Measurements from ENCODE around the gene ARMC3. TPM values are rescaled to one million over a fixed set of nuclear protein-coding genes. Genes with fewer than 3 reads are reported as not detected.
"Not testable (repeated sequence)": the region's sequence is repeated elsewhere in the genome, so short reads cannot be mapped to it uniquely, and the experiment has no call there.

ARMC3 gene
- total RNA-seq, 1 experiment from 2014 or later: 0.10 TPM

DNA sequence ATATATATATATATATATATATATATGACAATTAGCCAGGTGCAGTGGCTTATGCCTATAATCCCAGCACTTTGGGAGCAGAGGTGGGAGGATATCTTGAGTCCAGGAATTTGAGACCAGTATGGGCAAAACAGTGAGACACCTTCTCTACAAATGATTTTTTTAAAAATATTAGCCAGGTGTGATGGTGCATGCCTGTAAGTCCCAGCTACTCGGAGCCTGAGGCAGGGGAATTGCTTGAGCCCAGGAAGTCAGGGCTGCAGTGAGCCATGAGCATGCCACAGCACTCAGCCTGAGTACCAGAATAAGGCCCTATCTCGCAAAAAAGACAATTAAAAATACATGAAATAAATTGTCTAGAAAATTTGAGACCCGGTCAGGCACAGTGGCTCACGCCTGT is 120.3 kb downstream of the ARMC3 start:
- DNase-seq (ENCODE audit: low read depth): no peak

DNA sequence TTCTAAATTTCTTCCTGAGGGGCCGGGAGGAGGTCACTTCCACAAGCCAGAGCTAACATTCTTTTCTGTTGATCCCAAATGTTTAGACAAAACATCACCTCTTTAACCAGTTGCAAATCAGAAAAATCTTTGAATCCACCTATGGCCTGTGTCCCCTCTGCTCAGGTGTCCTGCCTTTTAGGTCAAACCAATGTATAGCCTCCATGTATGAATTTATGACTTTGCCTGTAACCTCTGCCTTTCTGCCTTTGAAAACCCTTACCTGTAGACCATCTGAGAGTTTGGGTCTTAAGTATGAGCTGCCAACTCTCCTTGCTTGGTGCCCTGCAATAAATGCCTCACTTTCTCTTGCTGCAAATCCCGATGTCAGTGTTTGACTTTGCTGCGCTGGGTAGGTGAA is 123.4 kb downstream of the ARMC3 start:
- DNase-seq (ENCODE audit: low read depth): no peak

DNA sequence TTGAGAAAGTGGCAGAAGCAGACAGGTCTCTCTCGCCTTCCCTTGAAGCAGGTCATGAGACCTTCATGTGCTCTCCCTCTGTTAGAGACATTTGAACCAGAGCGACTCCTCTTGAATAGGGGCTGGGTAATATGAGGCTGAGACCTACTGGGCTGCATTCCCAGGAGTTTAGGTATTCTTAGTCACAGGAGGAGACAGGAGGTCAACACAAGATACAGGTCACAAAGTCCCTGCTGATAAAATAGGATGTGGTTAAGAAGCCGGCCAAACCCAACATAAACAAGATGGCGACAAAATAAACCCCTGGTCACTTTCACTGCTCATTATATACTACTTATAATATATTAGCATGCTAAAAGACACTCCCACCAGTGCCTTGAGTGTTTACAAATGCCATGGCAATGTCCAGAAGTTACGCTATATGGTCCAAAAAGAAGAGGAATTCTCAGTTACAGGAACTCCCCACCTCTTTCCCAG is 124.0 kb downstream of the ARMC3 start:
- peak; percentile 12 for DNase-seq (ENCODE audit: low read depth)

DNA sequence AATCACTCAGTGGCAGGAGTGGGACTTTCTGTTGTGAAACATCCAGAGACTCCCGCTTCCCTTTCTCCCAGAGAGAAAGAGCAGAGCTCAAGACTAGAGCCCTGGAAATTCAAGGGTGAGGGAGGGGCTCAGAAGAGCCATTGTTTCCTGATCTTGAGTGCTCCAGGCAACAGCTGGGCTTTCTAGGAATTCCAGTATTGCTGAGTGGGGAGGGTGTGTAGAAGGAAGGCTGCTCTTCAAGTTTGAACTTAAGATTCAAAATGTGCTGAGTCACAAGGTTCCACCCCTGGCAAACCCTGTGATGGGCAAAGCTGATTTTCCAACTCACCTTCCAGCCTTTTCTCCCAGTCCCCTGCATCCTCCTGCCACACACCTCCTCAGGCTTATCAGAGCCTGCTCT is 125.2 kb downstream of the ARMC3 start:
- DNase-seq (ENCODE audit: low read depth): no peak

DNA sequence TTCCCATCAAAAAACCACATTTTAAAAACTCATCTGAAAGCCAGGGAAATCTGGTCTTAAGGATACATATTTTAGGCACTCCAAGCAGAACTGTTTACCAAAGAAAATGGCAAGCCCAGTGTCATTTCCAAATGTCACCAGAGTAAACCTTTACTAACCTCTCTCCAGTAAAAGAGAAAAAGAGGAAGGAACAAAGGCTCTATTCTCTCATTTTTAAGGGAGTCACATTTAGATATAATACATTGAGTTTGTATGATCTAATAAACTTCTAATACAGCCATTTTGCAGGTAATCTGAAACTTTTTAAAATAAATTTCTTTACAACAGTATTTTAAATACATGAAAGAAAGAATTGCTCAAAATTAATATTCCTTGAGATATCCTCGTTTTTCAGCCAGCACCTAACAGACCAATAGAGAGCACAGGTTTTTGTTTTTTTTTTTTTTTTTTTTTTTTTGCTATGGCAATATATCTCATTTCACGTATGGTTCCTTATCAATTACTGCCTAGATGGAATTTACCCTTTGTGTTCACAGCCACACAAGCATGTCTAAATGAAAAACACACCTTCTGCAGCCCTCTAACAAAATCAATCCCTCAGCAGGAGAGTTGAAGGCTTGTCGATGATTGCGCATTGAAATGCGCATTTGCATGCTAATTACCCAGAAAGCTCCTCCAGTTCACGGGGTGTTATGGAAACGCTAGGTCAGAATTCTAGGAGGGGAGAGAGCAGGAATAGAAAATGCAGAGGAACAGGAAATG is 127.8 kb downstream of the ARMC3 start:
- DNase-seq (ENCODE audit: low read depth): no peak

DNA sequence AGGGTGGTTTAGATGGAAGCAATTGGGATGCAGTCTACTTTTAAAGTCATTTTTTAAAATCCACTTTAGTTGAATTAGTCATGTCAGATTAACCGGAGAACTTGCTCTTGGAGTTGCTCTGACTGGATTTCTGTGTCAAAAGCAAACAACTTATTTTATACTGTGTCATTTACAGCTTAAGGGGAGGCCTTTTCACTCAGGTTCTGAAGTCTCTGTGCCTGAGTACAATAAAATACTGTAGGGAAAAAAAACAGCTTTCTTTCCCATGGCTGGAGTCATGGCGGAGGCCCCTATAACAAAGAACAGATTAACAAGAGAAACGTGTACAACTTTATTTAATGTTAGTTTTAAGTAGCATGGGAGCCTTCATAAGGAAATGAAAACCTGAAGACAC is 128.3 kb downstream of the ARMC3 start:
- DNase-seq (ENCODE audit: low read depth): no peak

DNA sequence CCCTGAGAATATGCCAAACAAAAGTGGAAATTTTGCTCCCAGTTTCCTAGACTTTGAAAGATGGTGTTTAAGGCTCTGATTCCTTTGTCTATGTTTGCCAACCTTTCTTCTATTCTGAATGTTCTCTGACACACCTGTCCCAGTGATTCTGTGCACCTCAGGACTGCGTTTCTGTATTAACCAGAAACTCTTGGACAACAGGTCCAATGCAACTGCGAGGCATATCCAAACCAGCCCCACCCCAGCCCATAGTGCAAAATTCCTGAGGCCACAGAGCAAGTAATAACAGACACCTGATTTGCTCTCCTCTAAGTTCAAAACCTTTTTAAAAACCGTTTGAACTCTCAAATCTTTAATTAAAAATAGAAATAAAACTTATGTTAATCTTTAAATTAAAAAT is 130.5 kb downstream of the ARMC3 start:
- DNase-seq (ENCODE audit: low read depth): no peak

DNA sequence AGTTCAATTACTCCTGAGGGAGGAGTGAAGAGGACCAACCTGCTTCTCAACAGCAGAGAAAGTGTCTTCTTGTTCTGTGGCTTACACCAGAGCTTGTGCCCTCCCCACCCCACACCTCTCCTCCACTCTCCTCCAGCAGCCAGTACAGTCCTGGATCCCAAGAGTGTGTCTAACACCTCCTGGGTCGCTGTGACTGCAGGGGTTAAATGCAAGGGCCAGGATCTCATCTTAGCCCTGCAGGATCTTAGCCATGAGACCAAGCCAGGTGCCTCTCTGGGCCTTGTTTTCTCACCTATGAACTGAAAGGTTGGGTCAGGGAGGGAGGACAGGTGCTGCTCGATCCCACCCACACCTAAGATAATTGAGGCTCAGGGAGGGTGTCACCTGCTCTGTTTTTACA is 133.1 kb downstream of the ARMC3 start:
- DNase-seq (ENCODE audit: low read depth): no peak

DNA sequence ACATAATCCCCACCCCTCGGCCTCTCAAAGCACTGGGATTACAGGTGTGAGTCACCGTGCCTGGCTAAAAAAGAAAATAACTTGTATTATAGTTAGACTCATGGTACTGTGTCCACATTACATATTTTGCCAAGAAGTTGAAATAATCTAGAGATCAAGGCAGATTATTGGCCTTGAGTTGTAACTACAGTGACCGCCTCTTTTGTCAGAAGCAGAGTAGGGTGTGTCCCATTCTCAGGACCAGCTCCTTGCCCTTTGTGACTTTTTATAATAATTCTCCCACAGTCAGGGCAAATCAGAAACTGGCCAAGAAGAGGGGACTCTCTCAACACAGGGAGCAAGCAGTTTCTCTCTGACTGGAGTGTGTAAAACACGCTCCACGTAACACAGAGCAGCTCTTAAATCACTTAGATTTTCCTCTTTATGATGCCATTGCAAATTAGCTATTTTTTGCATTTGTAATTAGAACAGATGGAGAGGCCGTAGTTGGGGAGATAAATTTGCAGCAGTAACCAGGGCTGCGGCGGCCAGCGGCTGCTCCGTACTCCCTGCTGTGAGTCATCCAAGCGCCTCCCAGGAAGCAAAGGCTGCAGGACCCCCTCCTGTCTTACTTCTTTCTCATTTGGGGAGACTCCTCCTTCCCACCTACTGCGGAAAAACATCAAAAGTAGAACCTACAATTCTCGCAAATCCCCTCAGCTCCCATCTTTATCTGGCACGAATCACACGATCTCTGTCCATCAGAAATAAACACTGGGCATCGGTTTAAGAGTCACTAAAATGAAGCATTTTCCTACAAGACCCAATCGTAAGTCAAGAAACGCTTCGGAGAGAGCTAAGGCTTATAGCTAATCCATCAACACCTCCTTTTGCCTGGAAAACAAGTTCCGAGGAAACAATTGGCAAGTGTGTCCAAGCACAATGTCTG is 135.5 kb downstream of the ARMC3 start:
- peak; percentile 22 for DNase-seq (ENCODE audit: low read depth)

DNA sequence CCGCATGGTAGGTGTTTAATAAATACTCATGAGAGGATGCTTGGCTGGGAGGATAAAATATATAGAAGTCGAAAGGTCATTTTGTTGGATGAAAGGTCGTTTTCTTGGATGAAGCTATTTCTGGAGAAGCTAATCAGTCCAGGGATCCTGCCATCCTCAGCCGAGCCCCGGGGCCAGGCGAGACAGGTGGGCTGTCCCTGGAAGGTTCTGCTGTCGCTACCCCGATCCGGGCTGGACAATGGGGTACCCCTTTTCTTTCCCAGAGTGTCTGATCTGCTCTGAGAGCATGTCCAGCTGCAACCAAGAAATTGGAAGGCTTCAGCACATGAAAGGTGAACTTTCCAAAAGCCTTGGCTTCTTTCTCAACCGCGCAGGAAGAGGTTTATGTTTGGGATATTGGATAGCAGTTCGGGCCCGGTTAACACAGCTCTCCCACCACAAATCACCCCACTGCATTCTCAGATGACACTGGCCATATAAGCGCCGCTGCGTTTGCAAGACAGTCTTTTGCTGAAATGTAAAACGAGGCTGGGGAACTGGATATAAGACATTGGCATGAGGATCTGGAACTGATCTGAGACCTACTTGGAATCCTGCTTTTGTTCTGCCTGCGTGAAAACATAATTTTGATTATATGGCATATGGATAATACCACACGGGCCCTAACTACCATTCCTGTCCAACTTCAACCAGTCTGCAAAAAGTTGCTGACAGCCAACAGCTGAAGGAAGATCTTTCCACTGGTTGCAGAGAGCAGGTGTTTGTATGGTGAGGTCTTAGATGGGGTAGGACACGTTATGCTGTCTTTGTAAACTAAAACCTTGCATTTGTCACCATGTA is 136.3 kb downstream of the ARMC3 start:
- DNase-seq (ENCODE audit: low read depth): no peak

DNA sequence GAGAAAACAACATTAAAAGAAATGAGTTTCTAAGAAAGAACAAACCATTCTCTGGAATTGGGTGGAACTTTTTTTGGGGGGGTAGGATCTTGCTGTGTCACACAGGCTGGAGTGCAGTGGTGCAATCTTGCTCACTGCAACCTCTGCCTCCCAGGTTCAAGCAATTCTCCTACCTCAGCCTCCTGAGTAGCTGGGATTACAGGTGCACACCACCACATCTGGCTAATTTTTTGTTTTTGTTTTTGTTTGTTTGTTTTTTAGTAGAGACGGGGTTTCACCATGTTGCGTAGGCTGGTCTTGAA is 136.9 kb downstream of the ARMC3 start:
- DNase-seq (ENCODE audit: low read depth): not testable (repeated sequence)

DNA sequence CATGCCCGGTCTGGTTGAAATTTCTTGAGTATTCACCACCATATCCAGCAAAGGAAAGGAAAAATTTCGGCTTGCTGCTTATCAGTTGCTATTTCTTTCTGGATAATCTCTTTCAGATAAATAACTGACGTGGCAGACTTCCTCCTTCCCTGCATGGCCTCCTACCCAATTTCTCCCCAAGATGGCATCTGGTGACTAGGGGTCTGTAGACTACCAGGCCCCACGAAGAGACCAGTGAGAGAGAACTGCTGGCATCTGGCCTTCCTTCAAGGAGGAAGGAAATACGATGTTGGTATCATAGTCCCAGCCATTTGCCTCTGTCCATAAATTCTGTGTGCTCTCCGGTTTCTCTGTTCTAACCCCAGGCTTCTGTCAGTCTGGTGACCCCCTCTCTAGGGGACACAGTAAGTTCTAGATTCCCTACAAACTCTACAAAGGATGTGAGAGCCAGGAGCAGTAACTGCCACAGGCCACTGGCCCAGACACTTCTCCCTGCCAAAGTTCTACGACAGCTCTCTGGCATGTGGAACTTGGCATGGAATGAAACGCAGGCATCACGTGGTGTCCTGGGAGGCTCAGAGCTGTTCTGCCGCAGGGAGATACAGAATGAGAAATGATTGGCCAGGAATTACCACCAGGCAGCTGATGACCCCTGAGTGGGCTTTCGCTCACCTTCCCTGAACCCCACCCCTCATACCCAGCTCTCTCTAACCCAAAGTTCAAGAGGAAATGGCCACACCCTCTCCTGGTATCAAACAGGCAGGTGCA is 137.5 kb downstream of the ARMC3 start:
- peak; percentile 63 for DNase-seq (ENCODE audit: low read depth)

DNA sequence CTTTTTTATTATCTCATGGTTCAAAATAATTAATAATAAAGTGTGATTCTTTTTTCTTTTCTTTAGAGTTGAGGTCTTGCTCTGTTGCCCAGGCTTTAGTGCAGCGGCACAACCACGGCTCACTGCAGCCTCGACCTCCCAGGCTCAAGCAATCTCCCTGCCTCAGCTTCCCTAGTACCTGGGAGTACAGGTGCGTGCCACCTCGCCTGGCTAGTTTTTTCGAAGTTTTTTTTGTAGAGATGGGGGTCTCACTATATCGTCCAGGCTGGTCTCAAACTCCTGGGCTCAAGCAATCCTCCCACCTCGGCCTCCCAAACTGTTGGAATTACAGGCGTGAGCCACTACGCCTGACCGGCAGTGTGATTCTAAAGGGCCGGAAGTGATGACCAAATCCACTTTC is 139.5 kb downstream of the ARMC3 start:
- DNase-seq (ENCODE audit: low read depth): no peak

DNA sequence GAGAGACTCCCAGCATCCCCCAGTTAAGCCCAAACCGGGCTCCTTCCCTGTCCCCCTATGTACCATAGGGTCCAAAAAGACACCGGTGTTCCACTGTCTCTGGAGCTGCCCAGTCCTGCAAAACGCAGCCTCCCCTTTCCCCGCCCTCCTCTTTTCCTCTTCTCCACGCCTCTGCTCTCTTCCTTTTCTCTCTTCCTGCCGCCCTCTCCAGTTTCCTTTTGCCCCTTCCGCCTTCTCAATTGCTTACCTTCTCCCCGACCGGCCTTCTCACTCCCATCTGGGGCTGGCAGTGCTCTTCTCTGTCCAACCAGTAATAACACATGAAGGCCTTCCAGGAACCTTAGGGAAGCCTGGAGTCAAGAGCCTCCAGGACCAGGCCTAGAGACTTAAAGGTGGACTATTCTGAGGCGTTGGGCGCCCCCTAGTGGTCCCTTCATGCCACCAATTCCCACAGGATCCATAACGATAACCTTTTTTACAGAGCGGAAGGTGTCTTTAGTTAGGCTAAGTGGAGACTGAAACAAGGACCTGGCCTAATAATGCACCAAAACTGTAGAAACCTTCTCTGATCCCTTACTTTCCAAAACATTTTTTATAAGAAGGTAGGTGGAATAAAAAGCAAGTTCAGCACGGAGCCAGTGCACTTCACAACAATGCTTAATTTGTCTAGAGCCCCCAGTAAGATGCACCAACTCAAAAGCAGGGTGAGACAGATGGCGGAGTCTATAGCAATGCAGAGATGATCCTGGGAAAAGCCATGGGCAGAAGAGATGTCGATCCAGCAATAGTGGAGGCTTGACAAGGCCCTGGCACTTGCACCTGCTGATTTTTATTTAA is 140.3 kb downstream of the ARMC3 start:
- peak; percentile 51 for DNase-seq (ENCODE audit: low read depth)

DNA sequence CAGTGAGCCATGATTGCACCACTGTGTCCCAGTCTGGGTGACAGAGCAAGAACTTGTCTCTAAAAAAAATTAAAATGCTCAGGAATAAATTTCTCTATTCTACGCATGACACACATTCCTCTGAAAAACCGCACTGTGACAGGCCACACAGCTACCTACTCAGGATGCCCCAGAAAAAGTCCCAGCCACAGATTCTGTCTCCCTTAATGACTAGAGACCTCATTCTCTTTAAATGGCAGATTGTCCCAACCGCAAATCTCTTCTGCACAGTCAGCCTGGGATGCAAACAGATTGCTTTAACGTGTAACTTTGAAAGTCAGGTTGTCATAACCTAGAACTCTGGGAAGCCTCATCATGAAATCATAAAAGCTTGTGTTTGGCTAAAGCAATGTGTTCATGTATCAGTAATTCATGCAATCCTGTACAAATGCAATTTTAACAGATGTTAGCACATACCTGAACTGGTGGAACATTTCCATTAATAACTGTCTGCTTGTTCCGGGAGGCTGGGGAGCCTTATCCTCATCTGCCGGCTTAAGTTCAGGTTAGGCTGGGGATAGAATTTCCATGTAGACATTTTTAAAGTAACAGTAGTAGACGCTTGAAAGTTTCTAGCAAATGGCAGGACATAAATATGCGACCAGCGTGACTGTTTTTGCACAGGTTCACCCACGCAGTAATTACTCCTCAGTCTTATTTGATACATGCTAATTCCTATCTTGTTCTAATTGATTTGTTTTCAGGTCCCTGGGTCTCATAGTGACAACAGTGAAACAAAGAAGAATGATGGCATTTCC is 141.4 kb downstream of the ARMC3 start:
- no peak for DNase-seq (ENCODE audit: low read depth)

DNA sequence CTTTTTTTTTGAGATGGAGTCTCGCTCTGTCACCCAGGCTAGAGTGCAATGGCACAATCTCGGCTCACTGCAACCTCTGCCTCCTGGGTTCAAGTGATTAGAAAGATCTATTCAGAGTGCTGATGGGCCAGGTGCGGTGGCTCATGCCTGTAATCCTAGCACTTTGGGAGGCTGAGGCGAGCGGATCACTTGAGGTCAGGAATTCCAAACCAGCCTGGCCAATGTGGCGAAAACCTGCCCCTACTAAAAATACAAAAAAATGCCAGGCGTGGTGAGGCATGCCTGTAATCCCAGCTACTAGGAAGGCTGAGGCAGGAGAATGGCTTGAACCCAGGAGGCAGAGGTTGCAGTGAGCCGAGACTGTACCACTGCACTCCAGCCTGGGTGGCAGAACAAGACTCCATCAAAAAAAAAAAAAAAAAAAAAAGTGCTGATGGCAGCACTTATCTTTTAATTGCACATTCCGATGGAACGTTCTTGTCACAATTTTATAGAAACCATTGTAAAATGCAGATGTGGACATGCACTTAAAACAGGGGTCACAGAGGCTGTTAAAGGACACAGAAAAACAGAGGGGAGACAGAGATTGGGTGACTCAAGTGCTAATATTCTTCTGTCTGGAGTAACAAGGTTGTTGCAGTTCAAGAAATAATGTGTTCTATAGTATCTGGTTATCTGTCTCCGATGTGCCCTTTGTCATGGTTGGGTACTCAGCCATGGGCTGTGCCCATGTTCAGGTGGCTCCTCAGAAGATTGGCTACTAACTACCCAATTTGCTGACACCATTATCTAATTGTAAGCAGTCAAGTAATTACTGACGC is 142.4 kb downstream of the ARMC3 start:
- not testable (repeated sequence) for DNase-seq (ENCODE audit: low read depth)

DNA sequence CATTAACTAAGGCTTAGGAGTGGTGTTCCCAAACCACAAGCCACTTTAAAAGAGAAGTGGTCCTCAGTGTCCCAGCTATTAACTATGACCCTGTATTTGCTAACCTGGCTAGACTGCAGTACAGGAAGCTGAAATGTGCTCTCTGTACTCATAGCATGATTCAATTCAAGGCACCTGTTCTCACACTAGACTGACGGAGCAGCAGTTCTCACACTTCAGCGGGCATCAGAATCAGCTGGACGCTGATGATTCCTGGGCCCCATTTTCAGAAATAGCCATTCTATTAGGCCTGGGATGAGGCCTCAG is 143.0 kb downstream of the ARMC3 start:
- DNase-seq (ENCODE audit: low read depth): no peak

DNA sequence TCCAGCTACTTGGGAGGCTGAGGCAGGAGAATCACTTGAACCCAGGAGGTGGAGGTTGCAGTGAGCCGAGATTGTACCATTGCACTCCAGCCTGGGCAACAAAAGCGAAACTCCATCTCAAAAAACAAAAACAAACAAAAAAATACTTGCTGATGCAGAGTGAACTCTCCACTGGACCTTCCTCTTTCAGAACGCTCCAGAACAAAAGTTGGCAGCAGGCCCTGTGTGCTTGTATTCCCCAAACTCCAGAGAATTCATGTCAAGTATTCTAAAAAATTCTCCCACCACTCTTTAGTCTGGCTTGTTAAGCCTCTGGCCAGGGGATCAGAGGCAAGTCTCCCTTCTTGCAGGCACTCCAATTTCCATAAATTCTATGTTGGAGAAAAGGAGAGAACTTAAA is 144.7 kb downstream of the ARMC3 start:
- DNase-seq (ENCODE audit: low read depth): not testable (repeated sequence)

DNA sequence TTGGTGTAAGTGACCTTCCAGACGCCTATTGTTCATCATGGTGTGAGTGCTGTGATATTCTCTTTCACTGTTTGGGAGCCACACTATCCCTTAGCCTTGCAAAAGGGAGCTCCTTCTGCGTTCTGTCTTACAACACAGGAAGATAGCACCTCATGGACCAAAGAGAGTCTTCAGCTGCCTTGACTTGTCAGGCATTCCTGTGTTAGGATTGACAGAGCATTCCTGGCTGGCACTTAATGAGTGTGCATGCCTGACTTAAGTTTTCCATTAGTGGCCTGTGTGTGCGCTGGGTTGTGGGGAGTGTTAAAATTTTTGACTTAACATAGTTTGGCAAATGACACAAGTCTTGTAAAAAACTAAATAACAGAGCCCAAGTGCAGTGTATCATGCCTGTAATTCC is 145.7 kb downstream of the ARMC3 start:
- DNase-seq (ENCODE audit: low read depth): no peak

Data from M059J (cell line).